MM.1S (cell line): Measurements from ENCODE around the gene ITPRIPL2.

Source experiments
- CTCF ChIP-seq: fragments of 300-600 bp; sonication (generic); IDR thresholded peaks from 2 replicates; pipeline ENCODE4 v1.5.1; 2016; ENCODE audit warnings: antibody characterized with exemption, low read length, mixed read lengths
- EZH2 ChIP-seq: fragments of 300-600 bp; sonication (generic); optimal IDR thresholded peaks from 2 replicates; pipeline ENCODE3; 2017; ENCODE audit warnings: low read depth, mild to moderate bottlenecking, antibody characterized with exemption, low read length, mixed read lengths
- EZH2phosphoT487 ChIP-seq: fragments of 300-600 bp; sonication (generic); IDR thresholded peaks from 2 replicates; pipeline ENCODE4 v1.6.1; 2018; ENCODE audit warnings: antibody characterized with exemption, low read length

DNA sequence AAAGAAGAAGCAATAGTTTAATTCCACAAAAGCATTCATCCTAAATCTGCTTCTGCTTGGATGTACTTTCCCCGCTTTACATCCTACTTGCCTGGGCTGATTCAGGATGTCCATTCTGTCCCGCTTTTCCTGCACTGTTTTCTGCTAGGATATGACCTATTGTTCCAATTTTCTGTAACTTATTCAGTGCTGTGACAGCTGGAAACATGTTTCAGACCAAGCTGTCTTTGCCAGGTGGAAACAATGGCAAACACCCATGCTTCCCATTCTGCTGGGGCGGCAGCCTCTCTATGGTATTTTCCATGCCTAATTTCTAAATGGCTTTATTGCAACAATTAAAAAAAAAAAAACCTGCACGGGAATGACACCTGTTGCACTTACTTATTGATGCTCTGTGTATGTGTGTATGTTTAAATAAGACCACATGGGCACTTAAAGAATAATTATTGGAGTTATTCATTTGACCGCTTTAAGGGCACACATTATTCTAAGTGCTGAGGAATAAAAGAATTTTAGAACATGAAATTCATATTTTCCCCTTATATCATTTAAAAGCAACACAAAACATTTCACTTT is 25.3 kb upstream of the ITPRIPL2 start:
- TF ChIP-seq CTCF (no peak), EZH2 (no peak), EZH2phosphoT487 (no peak)
